ENCODE data around the gene DNAJC17. TPM values are rescaled to one million over a fixed set of nuclear protein-coding genes. Genes with fewer than 3 reads are reported as not detected.

DNAJC17 gene
- total RNA-seq, 1 experiment from 2014 or later: 53.3 TPM

DNA sequence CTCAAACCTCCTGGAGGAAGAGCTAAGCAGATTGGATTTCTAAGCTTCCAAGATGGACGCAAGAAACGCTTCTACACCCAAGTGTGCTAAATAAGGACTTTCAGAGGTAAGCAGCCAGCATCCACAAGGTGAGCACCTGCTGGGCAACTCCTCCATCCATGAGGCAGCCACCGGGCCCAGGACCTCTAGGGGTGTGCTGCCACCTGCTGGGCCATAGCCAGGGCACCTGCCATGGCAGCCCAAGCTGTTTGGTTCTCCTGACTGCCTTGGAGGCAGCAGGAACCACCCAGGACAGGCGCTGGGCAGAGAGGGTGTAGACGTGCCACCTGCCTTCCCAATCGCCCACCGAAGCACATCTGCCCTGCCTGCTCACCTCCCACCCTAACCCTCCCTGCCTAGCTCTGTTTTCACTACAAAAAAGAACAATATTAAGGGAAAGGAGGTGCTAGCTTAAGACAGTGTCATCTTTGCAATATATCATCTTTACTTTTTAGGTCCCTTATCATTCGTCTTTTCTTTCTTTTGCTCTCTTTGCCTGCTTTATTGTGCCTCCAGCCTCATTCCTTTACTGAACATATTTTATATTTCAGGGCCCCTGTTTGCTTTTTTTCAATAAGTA lies 24.6 kb downstream of the DNAJC17 start:
- Histone ChIP-seq H3K9me2 (replicated peaks; ENCODE audit: low read length) (no peaks in the 10 kb centered on the region), H4K20me1 (ENCODE audit: low read length) (no peaks in the 10 kb centered on the region), H3K9me3 (ENCODE audit: low read length) (no peaks in the 10 kb centered on the region), H3K4me2 (ENCODE audit: low read length) (no peak overlapping the region), H3K27ac (ENCODE audit: low read length) (no peak overlapping the region), H3K4me3 (ENCODE audit: low read length) (no peak overlapping the region), H3K79me2 (ENCODE audit: low read length) (peaks cover 35% of the 10 kb centered on the region), H2AFZ (ENCODE audit: low read length) (0 out of 2 replicates have a peak overlapping the region, but pooled peaks have one; percentile 3), H3K36me3 (ENCODE audit: low read depth, low read length) (no peaks in the 10 kb centered on the region), H3K27me3 (ENCODE audit: low read length) (no peaks in the 10 kb centered on the region), H3F3A (ENCODE audit: low read length, unreplicated experiment) (peaks cover 7% of the 10 kb centered on the region), H3K4me1 (ENCODE audit: insufficient read depth, low read length) (peaks cover 28% of the 10 kb centered on the region), H3K9ac (ENCODE audit: low read length) (no peak overlapping the region)
- DNase-seq: peak; percentile 90
- peak; percentile 90 for ATAC-seq
- no TSS peak for BruUV-seq (replicated peaks)
- POLR2A ChIA-PET (ENCODE audit: unreplicated experiment): no interaction called here
- TF ChIP-seq EZH2phosphoT487 (IDR thresholded peaks at IDR 0.05; ENCODE audit: borderline replicate concordance, low read length): no peak
- TF ChIP-seq EZH2 (IDR thresholded peaks at IDR 0.05; ENCODE audit: low read length, unreplicated experiment): no peak
- TF ChIP-seq, protein P1, sequence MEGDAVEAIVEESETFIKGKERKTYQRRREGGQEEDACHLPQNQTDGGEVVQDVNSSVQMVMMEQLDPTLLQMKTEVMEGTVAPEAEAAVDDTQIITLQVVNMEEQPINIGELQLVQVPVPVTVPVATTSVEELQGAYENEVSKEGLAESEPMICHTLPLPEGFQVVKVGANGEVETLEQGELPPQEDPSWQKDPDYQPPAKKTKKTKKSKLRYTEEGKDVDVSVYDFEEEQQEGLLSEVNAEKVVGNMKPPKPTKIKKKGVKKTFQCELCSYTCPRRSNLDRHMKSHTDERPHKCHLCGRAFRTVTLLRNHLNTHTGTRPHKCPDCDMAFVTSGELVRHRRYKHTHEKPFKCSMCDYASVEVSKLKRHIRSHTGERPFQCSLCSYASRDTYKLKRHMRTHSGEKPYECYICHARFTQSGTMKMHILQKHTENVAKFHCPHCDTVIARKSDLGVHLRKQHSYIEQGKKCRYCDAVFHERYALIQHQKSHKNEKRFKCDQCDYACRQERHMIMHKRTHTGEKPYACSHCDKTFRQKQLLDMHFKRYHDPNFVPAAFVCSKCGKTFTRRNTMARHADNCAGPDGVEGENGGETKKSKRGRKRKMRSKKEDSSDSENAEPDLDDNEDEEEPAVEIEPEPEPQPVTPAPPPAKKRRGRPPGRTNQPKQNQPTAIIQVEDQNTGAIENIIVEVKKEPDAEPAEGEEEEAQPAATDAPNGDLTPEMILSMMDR (conservative IDR thresholded peaks at IDR 0.05; ENCODE audit: low read depth, low read length): peak; percentile 93
- intact Hi-C loops (cut with micrococcal nuclease): loop anchor here (1.0 to 2.0 kb wide), 3 partner anchors 36 to 104 kb away; no protein-coding TSS in a partner anchor
- CTCF ChIA-PET: interaction anchor here (0.5 to 1.7 kb wide), 6 partner anchors 19 to 215 kb away, joined by 3 to 22 read pairs (median 4); partner anchors contain the start of gene GCHFR

DNA sequence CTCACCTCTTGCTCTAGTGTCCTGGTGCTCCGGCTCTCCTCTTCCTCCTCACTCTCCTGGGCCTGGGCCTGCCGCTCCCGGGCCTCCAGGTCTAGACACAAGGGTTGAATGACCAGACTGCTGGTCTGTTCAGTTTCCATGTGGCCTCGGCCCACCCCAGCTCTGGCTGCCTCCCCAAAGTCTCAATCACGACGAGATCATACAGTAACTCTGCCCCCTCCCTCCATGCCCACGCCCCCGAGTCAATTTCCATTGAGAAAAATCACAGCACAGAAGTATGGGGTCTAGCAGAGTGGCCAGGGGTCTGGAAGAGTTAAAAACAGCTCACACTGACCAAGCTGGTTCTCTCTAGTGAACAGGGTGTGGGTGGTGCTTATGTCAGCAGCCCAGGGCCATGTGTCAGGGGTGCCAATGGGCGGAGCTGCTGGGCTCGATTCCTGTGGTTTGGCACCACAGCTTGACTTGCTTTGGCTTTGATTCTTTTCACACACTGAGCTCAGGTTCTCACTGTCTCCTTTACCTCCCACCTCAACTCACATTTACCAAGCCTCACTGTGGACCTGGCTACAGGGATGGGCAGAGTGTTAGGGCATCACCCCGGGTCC lies 30.6 kb downstream of the DNAJC17 start:
- POLR2A ChIA-PET (ENCODE audit: unreplicated experiment): interaction anchor here (0.5 to 1.0 kb wide), 5 partner anchors 9 to 260 kb away, joined by 3 to 4 read pairs (median 3); partner anchors contain the start of gene RAD51
- Histone ChIP-seq H3K27me3 (ENCODE audit: low read length) (no peaks in the 10 kb centered on the region), H3K9me3 (ENCODE audit: low read length) (no peaks in the 10 kb centered on the region), H3K4me3 (ENCODE audit: low read length) (no peak overlapping the region), H3K36me3 (ENCODE audit: low read depth, low read length) (peaks cover 18% of the 10 kb centered on the region), H4K20me1 (ENCODE audit: low read length) (no peaks in the 10 kb centered on the region), H2AFZ (ENCODE audit: low read length) (no peak overlapping the region), H3K79me2 (ENCODE audit: low read length) (no peaks in the 10 kb centered on the region), H3F3A (ENCODE audit: low read length, unreplicated experiment) (no peaks in the 10 kb centered on the region), H3K27ac (ENCODE audit: low read length) (peak overlapping the region; percentile 66), H3K9ac (ENCODE audit: low read length) (peak overlapping the region; percentile 29; the same call in 1 of the 2 replicates), H3K4me2 (ENCODE audit: low read length) (peak overlapping the region; percentile 48), H3K9me2 (replicated peaks; ENCODE audit: low read length) (no peaks in the 10 kb centered on the region), H3K4me1 (ENCODE audit: insufficient read depth, low read length) (peaks cover 17% of the 10 kb centered on the region)
- no peak for TF ChIP-seq EZH2 (IDR thresholded peaks at IDR 0.05; ENCODE audit: low read length, unreplicated experiment)
- TF ChIP-seq, protein P1 (conservative IDR thresholded peaks at IDR 0.05; ENCODE audit: low read depth, low read length): no peak
- TF ChIP-seq EZH2phosphoT487 (IDR thresholded peaks at IDR 0.05; ENCODE audit: borderline replicate concordance, low read length): no peak
- intact Hi-C loops (cut with micrococcal nuclease): no loop called here
- DNase-seq (peak; percentile 93), ATAC-seq (peak; percentile 100)
- CTCF ChIA-PET: interaction anchor here (0.5 to 1.2 kb wide), 10 partner anchors 8 to 335 kb away, joined by 3 to 14 read pairs (median 5); partner anchors contain the start of genes GCHFR and VPS18
- BruUV-seq (replicated peaks): no TSS peak

All from PC-3 (cell line).